GM21360 (cell line): ENCODE measurements around the gene RASGRF2.

Source experiments
- ATAC-seq: cut with Tn5 transposase; IDR thresholded peaks from one replicate; pipeline ENCODE4 v1.9.1; 2021; ENCODE audit warnings: mild to moderate bottlenecking, moderate library complexity; ENCODE audit not compliant: unreplicated experiment

Gene RASGRF2, protein sequence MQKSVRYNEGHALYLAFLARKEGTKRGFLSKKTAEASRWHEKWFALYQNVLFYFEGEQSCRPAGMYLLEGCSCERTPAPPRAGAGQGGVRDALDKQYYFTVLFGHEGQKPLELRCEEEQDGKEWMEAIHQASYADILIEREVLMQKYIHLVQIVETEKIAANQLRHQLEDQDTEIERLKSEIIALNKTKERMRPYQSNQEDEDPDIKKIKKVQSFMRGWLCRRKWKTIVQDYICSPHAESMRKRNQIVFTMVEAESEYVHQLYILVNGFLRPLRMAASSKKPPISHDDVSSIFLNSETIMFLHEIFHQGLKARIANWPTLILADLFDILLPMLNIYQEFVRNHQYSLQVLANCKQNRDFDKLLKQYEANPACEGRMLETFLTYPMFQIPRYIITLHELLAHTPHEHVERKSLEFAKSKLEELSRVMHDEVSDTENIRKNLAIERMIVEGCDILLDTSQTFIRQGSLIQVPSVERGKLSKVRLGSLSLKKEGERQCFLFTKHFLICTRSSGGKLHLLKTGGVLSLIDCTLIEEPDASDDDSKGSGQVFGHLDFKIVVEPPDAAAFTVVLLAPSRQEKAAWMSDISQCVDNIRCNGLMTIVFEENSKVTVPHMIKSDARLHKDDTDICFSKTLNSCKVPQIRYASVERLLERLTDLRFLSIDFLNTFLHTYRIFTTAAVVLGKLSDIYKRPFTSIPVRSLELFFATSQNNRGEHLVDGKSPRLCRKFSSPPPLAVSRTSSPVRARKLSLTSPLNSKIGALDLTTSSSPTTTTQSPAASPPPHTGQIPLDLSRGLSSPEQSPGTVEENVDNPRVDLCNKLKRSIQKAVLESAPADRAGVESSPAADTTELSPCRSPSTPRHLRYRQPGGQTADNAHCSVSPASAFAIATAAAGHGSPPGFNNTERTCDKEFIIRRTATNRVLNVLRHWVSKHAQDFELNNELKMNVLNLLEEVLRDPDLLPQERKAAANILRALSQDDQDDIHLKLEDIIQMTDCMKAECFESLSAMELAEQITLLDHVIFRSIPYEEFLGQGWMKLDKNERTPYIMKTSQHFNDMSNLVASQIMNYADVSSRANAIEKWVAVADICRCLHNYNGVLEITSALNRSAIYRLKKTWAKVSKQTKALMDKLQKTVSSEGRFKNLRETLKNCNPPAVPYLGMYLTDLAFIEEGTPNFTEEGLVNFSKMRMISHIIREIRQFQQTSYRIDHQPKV (N-terminal part only)

DNA sequence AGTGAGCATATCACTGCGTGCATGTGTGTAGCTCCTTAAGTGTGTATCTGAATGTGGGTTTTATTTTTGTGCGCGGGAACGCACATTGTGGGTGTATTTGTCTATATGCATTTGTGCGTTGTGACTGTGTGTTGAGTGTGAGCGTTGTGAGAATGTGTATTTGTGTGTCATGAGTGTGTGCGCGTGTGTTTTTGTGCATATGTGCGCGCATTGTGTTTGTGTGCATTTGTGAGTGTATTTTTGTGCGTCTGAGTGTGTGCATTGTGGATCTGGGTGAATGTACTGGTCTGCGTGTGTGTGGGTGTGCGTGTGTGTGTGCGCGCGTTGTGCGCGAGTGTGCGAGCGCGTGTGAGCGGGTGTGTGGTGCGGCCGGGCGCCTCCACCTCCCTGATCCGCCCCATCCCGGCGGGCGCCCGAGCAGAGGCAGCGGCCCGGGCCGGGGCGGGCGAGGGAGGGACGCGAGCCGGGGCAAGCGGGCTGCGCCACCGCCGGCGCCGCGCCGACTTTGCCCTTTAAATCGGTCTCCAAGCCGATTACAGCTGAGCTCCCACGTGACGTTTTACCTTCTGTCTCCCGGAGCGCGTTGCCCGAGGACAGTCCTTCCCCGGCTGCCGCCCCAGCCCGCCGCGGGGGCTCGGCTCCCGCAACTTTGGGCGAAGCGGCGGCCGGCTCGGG is at the start of gene RASGRF2:
Gene RASGRF2 (plus strand): TSS at position 596 of the 675 bp plus-strand sequence. CDS start 376 bp downstream, outside the sequence.
- ATAC-seq = no peak

DNA sequence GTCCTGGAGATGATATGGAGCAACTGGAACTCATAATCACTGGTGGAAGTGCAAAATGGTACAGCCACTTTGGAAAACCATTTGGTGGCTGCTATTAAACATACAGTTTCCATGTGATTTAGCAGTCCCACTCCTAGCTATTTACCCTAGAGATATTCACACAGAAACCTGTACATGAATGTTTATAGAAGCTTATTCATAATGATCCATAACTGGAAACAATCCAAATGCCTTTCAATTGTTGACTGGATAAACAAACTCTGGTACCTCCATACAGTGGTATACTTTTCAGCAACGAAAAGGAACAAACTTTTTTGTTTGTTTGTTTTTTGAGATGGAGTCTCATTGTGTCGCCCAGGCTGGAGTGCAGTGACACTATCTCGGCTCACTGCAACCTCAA is 47.7 kb upstream of the RASGRF2 start:
- ATAC-seq = no peak

DNA sequence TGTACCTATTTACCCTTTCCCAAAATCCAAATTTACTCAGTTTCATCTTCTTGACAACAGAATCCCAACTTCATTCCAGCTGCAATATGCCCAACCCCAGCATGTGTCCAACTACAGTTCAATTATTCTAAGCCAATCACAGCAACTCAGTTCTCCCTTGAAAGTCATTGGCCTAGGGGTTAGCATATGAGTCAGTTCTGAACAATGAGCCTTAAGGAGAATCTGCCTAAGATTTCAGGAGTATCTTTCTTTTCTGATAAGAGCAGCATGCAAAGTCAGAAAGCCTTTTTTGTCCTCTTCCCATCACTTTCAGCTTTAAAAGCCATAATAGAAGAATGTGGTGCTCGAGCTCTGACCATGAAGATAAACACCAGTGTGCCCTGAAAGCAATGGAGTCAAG is 44.4 kb upstream of the RASGRF2 start:
- ATAC-seq = no peak

DNA sequence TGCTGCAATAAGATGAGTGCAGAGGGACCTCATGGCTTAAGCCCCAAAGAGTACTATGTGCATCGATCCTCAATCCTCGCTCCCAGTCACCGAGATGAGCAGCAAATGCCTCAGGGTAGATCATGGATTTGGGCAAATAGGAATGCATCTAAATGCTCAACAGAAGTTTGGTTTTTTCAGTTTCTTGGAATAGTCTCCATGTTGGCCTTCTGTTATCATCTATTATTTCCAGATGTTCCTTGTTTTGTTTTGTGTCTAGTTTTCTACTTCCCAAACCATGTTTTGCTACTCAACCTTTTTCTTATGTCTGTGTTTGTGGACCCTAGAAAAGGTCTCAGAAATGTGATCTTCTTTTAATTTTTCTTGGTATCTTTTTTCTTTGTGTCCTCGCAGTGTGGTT is 43.5 kb upstream of the RASGRF2 start:
- ATAC-seq = no peak

DNA sequence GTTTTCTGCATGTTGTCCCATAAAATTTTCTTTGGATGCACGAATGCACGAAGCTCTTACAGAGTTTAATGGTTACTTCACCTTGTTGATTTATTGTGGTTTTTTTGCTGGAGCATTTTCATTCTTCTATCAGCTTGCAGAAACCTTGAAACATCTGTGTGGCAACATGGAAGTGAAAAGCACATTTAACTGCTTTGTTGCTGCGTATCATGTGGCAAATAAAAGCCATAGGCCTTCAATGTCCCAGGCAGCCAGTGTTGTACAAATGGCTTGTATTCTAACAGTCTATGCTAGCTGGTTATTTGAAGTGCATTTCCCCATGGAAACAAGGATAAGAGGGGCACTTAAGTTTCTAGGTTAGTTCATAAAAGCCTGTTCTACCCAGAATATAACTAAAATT is 42.5 kb upstream of the RASGRF2 start:
- ATAC-seq = no peak

DNA sequence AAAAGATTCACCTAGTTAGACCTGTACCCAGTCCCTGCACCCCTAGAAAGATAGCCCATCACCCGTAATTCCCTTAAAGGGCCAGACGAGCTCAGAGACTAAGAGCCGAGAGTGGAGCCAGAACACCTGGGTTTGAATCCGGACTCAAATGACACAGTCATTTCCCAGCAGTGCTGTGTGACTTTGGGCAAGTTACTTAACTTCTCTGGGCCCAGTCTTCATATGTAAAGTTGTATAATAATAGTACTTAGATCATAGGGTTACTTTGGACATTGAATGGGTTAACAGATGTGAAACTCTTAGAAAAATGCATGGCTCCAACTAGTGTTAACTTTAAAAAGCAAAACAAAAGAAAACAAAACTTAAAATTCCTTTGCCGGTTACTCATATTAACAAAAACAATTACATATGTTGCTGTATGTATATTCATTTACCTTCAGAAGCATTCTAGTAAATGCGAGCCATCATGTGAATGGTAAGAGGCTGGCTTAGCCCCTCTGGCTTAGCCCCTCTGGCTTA is 40.4 kb upstream of the RASGRF2 start:
- ATAC-seq = no peak

DNA sequence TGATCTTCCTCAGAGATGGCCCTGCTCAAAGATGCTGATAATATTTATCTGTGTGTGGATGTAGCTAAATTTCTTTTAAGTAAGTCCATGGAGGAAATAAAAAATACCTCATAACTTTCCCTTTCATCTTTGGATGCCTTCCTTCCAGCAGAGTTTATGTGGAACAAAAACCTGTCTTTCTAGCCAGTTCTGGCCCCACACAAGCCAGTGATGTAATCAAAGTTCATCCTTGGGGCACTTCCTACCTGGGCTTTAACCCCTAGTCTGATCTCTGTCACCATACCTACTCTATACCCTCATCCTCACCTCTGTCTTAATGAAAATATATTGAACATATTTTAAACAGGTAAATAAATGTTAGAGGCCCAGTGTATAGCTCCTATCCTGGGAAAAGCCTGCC is 39.8 kb upstream of the RASGRF2 start:
- ATAC-seq = no peak

DNA sequence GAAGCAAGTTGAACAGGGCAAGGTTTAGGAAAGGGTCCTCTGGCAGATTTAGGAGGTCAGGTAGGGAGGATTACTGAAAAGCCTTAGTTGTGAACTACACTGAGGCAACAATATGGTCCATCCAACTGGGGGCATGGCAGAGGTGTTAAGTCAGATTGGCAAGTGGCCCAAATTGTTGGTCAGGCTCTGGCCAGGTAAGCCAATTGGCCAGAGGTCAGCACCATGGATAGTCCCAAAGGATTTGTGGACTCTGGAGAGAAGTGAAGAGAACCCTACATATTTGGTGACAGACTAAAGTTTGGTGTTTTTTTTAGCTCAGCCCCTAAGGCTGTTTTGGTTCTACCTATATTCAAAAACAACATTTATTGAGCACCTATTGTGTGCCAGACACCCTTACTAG is 39.1 kb upstream of the RASGRF2 start:
- no peak for ATAC-seq

DNA sequence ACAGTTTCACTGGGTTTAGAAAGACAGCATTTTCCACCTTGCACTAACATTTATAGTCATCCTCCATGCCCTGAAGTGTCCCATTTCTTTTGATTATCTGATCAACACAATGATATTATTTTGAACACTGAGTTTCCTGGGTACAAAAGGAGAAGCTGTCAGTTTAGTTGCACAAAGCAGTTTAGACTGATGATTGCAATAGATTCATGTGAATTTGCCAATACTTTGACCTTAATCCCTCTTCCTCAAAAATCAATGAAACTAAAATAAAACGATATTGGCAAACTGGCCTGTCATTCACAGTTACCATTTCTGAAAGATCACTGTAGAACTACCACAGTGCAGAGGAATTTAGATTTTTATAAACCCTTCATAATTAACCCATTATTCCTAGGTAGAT is 34.2 kb upstream of the RASGRF2 start:
- no peak for ATAC-seq

DNA sequence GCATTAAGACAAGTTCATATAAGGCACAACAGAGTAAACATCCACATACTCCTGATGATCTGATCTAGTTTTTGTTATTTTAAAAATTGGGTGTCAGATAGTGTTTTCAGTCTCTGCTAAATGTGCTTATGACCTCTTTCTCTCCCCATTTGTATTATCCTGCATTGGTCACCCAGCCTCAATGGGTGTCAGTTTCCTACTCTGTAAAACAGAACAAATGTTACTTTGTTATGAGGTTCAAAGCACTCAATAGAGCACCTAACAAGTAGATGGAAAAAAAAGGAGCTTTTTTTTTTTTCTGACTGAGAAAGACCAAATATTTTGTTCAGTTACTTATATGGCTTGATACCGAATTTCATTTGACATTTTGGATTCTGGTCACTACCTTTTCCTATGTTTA is 33.6 kb upstream of the RASGRF2 start:
- ATAC-seq = no peak

DNA sequence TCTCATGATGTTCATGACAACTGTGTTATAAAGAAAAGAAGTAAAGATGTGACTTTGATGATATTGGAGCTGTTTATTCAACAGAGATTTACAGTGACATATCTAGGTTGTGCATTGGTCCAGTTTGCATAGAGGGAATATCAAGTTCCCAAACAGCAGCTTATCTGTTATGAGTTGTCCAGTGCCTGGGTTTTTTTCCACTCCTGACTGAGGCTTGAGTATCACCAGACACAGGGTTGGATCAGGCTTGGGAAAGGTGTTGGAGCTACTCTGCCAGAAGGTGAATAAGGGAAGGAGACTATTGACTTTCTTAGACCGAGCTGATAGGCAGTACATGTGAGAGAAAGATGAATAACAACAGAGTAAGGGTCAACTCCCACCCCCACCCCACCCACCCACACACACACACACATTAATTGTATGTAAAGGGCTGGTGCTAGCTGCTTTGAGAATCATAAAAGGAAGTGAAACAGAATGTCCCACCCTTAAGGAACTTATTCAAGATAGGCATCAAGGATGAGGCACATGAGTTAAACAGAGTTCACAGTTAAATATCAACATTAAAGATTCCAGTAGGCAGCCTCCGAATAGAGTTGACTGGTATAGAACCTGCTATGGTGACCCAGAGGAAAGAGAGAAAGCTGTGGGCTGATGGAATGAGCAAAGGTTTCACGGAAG is 33.0 kb upstream of the RASGRF2 start:
- no peak for ATAC-seq

DNA sequence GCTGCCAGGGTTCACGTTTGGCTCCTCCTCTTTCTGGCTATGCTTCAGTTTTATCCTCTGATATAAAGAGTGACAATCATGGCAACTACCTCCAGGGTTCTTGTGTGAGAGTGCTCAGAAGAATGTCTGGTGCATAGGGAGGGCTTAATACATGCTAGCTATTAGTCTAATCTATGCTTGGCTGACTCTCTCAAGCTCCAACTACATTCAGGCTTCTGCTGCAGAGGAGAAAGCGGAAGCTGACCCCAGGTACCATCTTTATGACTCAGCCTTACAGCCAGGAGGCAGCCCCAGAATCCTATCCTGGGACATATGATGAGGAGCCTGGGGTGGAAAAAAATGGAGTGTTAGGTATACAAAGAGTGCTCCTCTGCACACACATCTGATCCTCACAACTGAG is 32.1 kb upstream of the RASGRF2 start:
- ATAC-seq = no peak

DNA sequence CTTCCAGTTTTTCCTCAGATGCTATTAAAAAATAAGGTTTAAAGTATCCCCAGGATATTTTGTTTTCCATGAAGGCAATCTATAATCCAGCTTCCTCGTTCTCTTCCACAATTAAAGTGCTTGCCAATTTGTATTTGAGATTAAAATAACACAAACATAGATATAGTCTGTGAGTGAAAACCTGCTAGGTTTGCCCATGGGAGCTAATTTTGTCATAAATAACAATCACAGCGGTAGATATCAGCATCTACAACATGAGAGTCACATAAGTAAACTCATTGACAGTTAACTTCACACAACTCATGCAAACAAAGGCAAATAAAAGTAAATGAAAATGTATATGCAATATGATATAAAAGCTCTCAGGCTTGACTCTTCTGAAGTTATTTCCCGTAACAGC is 29.2 kb upstream of the RASGRF2 start:
- no peak for ATAC-seq

DNA sequence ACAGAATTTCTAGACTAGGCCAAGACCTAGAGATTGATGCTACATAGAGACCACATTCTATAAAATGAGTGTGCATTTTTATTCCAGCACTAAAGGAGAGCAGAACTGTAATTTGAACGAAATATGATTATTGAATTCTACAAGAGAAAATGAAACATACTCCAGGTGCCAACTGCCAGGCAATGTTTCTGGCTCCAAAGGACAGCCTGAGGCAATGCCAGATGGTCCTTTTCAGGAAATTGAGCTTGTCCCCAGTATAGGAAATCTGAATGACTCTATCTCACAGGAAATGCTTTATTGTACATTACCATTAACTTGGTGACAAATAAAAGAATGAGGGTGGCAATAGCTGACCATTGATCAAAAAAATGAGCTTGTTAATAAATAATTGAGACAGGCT is 28.8 kb upstream of the RASGRF2 start:
- ATAC-seq = no peak

DNA sequence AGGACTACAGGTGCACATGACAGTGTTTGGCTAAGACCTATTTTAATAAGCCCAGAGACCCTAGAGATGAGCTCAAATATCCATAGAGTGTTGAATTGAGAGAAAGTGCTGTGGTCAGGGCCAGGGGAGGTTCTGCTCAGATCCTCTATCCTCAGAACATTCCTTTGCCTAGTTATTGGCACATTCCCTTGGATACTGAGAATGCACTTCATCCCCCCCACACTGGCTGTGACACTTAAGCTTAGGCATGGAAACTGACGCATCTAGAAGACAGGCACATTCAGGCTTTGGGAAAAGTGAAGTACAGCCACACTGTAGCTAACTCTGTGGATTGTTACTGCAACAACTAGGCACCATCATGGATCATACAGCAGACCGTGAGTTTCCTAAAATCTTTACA is 27.1 kb upstream of the RASGRF2 start:
- ATAC-seq = no peak

DNA sequence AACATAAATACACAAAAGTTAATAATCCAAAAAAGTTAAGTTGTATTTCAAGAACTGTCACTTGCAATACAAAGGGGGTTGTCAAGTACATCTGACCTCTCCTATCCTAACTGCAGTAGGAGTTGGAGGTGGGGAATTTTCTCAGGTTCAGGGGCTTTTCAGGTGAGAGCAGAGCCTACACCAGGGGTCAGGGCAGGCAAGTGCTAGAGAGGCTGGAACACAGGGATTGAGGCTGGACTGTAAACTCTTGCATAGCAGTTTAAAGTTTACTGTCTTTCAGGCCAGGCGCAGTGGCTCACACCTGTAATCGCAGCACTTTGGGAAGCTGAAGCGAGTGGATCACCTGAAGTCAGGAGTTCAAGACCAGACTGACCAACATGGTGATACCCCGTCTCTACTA is 25.4 kb upstream of the RASGRF2 start:
- ATAC-seq = no peak

DNA sequence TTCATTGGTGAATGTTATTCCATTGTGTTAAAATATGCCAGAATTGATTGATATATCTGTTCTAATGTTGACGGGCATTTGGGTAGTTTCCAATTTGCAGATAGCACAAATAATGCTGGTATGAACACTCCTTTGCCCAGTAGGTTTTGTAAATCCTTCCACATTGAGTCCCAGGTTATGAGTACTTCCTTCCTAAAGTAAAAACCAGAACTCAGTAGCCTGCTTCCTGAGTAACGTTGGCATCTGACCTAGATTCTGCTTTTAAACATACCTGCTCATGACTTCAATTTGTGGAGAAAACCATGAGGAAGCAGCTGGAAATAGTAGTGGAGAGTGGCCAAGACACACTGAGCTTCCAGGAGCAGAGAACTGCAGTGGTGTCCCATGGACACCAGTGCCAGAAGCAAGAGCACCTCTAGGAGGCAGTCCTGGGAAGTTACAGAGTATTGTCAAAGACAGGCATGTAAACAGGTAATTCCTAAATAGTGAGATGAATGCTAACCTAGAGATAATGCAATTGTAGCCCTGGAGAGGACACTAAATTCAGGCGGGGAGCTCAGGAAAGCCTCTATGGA is 24.3 kb upstream of the RASGRF2 start:
- no peak for ATAC-seq

DNA sequence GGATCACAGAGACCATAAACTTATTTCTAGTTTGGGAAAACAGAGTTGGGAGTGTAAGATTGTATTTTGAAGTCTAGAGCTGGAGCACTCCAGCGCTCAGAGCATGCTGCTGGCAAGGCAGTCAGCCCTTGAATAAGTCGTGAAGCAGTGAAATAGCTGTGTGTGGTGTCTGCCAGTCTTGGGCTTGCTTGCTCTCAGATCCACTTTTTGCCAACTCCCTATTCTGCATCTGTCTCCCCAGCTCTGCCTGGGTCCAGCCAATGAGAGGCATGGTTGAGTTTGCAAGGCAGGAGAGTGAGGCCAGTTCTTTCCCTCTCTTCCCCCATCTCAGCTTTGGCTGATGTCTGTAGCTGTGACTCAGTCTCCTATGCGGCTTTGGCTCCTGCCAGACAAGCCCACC is 23.3 kb upstream of the RASGRF2 start:
- ATAC-seq = no peak

DNA sequence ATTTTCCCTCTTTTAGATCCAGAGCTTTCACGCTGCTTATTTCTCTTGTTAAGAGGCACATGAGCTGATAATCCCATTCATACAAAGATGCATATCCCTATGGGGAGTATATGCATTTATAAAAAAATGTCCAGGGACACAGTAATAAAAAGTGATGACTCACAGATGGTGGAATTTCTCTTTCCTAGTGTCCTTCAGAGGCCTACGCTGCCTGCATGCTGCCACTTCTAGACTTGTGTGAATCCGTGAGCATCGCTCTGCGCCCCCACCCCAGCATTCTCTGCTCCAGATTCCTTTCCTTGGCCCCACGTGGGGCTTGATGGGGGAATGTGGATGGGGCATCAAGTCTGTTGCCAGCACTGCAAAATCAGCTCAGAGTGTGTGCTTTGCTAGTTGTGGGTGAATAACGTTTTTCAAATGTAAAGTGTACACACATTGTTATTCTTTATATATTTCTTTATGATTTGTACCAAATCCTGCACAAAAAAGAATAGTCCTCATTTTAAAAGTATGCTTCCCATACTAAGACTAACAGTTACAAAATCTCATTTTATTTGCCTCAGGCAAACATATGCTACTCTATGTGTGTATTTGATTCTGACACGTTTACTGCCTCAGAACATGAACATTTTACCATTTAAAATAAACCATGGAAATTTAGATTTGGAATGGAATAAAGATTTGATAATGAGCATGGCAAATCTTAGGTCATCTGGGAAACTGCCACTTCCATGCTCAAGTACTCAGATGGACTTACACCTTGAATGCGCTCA is 22.4 kb upstream of the RASGRF2 start:
- ATAC-seq = no peak
